ENCODE measurements around the gene RNU4-1. TPM values are rescaled to one million over a fixed set of nuclear protein-coding genes. Genes with fewer than 3 reads are reported as not detected.

Gene RNU4-1
- total RNA-seq, 1 experiment from 2014 or later, result 2,323 TPM

DNA sequence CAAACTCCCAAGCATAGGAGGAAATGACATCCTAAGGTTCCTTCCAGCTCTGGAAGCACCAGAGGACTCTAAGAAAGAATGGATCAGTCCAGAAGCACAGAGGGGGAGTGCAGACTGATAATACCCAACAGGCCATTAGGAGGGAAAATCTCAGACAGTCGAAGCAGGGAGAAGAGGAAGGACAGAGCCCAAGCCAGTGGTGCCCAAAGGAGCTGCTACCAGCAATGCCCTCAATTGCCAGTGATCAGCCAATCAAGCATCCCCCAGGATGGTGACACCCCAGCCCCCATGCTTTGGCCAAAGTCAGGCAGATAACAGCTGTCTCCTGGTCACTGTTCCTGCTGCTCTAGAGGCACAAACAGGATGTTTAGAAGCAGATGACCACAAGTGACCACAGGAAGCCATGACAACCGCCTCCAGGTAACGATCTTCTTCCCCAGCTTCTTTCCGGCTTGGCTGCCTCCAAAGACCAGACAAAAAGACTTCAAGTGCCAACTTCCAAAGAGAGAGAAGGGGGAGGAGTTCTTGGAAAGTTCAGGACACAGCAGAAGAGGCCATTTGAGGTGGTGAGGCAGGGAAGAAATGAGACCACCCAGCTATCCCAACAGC, 43.7 kb downstream of the RNU4-1 start:
- TF ChIP-seq, protein P1, sequence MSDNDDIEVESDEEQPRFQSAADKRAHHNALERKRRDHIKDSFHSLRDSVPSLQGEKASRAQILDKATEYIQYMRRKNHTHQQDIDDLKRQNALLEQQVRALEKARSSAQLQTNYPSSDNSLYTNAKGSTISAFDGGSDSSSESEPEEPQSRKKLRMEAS (IDR thresholded peaks at IDR 0.05), result no peak
- Histone ChIP-seq H3K4me1 (ENCODE audit: control insufficient read depth in 1 of 2, insufficient read depth in 2 of 2, low read length in 2 of 2) (peaks cover 53 to 84% of the 10 kb centered on the region in 2 experiments), H3K4me2 (ENCODE audit: low read length) (peak overlapping the region; percentile 48), H3K27me3 (ENCODE audit: insufficient read depth, low read length) (no peaks in the 10 kb centered on the region), H4K20me1 (ENCODE audit: insufficient read depth) (peaks cover 9% of the 10 kb centered on the region; the same call in 1 of the 2 replicates), H3K79me2 (ENCODE audit: insufficient read depth, low read length) (peaks cover 99% of the 10 kb centered on the region), H3K9me3 (ENCODE audit: control insufficient read depth in 1 of 2, insufficient read depth in 1 of 2, low read depth in 1 of 2, low read length in 2 of 2) (no peaks in the 10 kb centered on the region), H3K36me3 (ENCODE audit: control insufficient read depth in 1 of 2, insufficient read depth in 2 of 2, low read length in 2 of 2) (peaks cover 3 to 5% of the 10 kb centered on the region in 2 experiments; a peak in 2 of 4 replicates), H3K9ac (ENCODE audit: low read length) (peak overlapping the region; percentile 5; the same call in 1 of the 2 replicates), H3K9me2 (ENCODE audit: insufficient read depth) (no peaks in the 10 kb centered on the region), H3K4me3 (replicated peaks in 1 of 2; ENCODE audit: low read depth in 1 of 2, low read length in 2 of 2) (no peak overlapping the region), H2AFZ (ENCODE audit: low read depth, low read length, poor library complexity, severe bottlenecking) (no peak overlapping the region), H3K27ac (ENCODE audit: low read depth, low read length) (peak overlapping the region; percentile 72)
- BruUV-seq (replicated peaks), result no TSS peak
- ChIA-PET POLR2A (interaction anchor here (0.9 to 3.5 kb wide), 6 partner anchors 11 to 48 kb away, joined by 3 to 27 read pairs (median 16); partner anchors contain the start of genes RNU4-1, RNU4-2 and RPLP0), CTCF (interaction anchor here (1.4 to 5.0 kb wide), 4 partner anchors 10 to 21 kb away, joined by 4 to 21 read pairs (median 10); partner anchors contain the start of gene PXN), RAD21 (ENCODE audit: low non-redundant PET in 1 of 2, low total read pairs in 2 of 2, uncharacterized antibody in 2 of 2, unreplicated experiment in 2 of 2) (interaction anchor here in 1 of 2 experiments (0.9 kb wide), 1 partner anchor 21 kb away, joined by 3 read pairs; no protein-coding TSS in a partner anchor)
- DNase-seq (ENCODE audit: low read depth, low spot score), result no peak
- no peak for ATAC-seq
- intact Hi-C loops (cut with micrococcal nuclease), result no loop called here

DNA sequence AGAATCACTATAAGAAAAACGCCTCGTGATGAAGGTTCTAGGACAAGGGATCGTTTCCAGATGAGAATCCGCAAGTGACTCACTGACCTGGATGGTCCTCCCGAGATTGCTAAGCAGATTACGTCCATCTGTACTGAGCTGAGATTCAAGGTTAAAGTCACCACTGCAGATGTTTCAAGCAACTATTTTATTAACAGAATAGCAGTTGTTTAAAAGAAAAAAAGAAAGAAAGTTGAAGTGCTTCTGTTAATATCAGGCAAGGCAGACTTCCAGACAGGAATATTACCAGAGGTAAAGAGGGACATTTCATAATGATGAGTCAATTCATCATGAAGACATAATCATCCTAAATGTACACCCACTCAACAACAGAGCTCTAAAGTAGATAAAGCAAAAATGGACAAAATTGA, 45.4 kb downstream of the RNU4-1 start:
- Histone ChIP-seq H3K4me2 (ENCODE audit: low read length) (peak overlapping the region; percentile 69), H3K4me1 (ENCODE audit: control insufficient read depth in 1 of 2, insufficient read depth in 2 of 2, low read length in 2 of 2) (peaks cover 53 to 85% of the 10 kb centered on the region in 2 experiments), H3K9me3 (ENCODE audit: control insufficient read depth in 1 of 2, insufficient read depth in 1 of 2, low read depth in 1 of 2, low read length in 2 of 2) (no peaks in the 10 kb centered on the region), H4K20me1 (ENCODE audit: insufficient read depth) (peaks cover 9% of the 10 kb centered on the region; the same call in 1 of the 2 replicates), H3K27me3 (ENCODE audit: insufficient read depth, low read length) (no peaks in the 10 kb centered on the region), H3K27ac (ENCODE audit: low read depth, low read length) (peak overlapping the region; percentile 72), H3K79me2 (ENCODE audit: insufficient read depth, low read length) (peaks cover 99% of the 10 kb centered on the region), H3K9me2 (ENCODE audit: insufficient read depth) (no peaks in the 10 kb centered on the region), H2AFZ (ENCODE audit: low read depth, low read length, poor library complexity, severe bottlenecking) (no peak overlapping the region), H3K36me3 (ENCODE audit: control insufficient read depth in 1 of 2, insufficient read depth in 2 of 2, low read length in 2 of 2) (peaks cover 0 to 2% of the 10 kb centered on the region in 2 experiments; a peak in 1 of 4 replicates), H3K9ac (ENCODE audit: low read length) (peak overlapping the region; percentile 39), H3K4me3 (replicated peaks in 1 of 2; ENCODE audit: low read depth in 1 of 2, low read length in 2 of 2) (peak overlapping the region in 1 of 2 experiments; percentile 27; a peak in 2 of 4 replicates)
- ChIA-PET POLR2A (interaction anchor here (0.7 to 3.5 kb wide), 9 partner anchors 8 to 46 kb away, joined by 3 to 27 read pairs (median 6); partner anchors contain the start of genes RNU4-2 and RPLP0), CTCF (interaction anchor here (1.2 to 5.0 kb wide), 4 partner anchors 9 to 46 kb away, joined by 3 to 21 read pairs (median 8); no protein-coding TSS in a partner anchor), RAD21 (ENCODE audit: low non-redundant PET in 1 of 2, low total read pairs in 2 of 2, uncharacterized antibody in 2 of 2, unreplicated experiment in 2 of 2) (no interaction called here)
- ATAC-seq (peak; percentile 46), DNase-seq (ENCODE audit: low read depth, low spot score) (no peak)
- TF ChIP-seq JUND (IDR thresholded peaks at IDR 0.05), result peak; percentile 56
- peak; percentile 51; the same call in 1 of the 2 replicates for TF ChIP-seq EGR1 (IDR thresholded peaks at IDR 0.05; ENCODE audit: low read depth)
- TF ChIP-seq, protein P2, sequence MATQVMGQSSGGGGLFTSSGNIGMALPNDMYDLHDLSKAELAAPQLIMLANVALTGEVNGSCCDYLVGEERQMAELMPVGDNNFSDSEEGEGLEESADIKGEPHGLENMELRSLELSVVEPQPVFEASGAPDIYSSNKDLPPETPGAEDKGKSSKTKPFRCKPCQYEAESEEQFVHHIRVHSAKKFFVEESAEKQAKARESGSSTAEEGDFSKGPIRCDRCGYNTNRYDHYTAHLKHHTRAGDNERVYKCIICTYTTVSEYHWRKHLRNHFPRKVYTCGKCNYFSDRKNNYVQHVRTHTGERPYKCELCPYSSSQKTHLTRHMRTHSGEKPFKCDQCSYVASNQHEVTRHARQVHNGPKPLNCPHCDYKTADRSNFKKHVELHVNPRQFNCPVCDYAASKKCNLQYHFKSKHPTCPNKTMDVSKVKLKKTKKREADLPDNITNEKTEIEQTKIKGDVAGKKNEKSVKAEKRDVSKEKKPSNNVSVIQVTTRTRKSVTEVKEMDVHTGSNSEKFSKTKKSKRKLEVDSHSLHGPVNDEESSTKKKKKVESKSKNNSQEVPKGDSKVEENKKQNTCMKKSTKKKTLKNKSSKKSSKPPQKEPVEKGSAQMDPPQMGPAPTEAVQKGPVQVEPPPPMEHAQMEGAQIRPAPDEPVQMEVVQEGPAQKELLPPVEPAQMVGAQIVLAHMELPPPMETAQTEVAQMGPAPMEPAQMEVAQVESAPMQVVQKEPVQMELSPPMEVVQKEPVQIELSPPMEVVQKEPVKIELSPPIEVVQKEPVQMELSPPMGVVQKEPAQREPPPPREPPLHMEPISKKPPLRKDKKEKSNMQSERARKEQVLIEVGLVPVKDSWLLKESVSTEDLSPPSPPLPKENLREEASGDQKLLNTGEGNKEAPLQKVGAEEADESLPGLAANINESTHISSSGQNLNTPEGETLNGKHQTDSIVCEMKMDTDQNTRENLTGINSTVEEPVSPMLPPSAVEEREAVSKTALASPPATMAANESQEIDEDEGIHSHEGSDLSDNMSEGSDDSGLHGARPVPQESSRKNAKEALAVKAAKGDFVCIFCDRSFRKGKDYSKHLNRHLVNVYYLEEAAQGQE (IDR thresholded peaks at IDR 0.05; ENCODE audit: low read depth), result no peak
- TF ChIP-seq, protein P3, sequence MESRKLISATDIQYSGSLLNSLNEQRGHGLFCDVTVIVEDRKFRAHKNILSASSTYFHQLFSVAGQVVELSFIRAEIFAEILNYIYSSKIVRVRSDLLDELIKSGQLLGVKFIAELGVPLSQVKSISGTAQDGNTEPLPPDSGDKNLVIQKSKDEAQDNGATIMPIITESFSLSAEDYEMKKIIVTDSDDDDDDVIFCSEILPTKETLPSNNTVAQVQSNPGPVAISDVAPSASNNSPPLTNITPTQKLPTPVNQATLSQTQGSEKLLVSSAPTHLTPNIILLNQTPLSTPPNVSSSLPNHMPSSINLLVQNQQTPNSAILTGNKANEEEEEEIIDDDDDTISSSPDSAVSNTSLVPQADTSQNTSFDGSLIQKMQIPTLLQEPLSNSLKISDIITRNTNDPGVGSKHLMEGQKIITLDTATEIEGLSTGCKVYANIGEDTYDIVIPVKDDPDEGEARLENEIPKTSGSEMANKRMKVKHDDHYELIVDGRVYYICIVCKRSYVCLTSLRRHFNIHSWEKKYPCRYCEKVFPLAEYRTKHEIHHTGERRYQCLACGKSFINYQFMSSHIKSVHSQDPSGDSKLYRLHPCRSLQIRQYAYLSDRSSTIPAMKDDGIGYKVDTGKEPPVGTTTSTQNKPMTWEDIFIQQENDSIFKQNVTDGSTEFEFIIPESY (IDR thresholded peaks at IDR 0.05; ENCODE audit: extremely low read depth, insufficient replicate concordance, low read length), result no peak
- peak; percentile 61; the same call in 1 of the 2 replicates for TF ChIP-seq FOSL1 (IDR thresholded peaks at IDR 0.05; ENCODE audit: low read depth)
- no peak for TF ChIP-seq POLR2A (IDR thresholded peaks at IDR 0.05; ENCODE audit: borderline replicate concordance, extremely low read depth, insufficient read depth, insufficient read length)
- no TSS peak for BruUV-seq (replicated peaks)
- intact Hi-C loops (cut with micrococcal nuclease), result no loop called here
